22Rv1 (cell line): ENCODE measurements around the gene MUC2.

Source experiments
- H3K27ac ChIP-seq: fragments of 450-650 bp; 2 replicates; pipeline ENCODE4 v1.5.1; 2017
- ZFX ChIP-seq: fragments of 450-650 bp; IDR thresholded peaks from 2 replicates; pipeline ENCODE4 v1.6.1; 2017; ENCODE audit warnings: antibody characterized with exemption, borderline replicate concordance
- TF ChIP-seq, protein P1 (sequence below): fragments of 450-650 bp; IDR thresholded peaks from 2 replicates; pipeline ENCODE4 v1.5.1; 2017; ENCODE audit warnings: mild to moderate bottlenecking

MUC2 gene

DNA sequence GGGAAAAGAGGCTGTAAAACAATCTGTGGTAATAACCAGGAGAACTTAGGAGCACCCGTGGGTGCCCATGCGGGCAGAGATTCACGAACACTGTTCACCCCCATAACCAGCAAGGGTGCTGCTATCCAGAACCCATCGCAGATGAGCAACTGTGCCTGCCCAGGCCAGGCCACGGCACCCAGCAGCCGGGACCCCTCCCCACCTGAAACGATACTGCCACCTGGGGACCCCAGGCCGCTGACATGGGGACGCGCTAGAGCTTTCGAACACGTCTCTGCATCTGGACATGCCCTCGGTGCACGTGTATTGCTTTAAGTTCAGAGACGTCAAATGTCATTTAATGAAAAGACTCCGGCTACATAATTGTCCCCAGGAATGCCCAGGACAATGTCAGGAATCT lies 14.3 kb upstream of the MUC2 start:
- no peak overlapping the region for H3K27ac ChIP-seq
- TF ChIP-seq, protein P1, sequence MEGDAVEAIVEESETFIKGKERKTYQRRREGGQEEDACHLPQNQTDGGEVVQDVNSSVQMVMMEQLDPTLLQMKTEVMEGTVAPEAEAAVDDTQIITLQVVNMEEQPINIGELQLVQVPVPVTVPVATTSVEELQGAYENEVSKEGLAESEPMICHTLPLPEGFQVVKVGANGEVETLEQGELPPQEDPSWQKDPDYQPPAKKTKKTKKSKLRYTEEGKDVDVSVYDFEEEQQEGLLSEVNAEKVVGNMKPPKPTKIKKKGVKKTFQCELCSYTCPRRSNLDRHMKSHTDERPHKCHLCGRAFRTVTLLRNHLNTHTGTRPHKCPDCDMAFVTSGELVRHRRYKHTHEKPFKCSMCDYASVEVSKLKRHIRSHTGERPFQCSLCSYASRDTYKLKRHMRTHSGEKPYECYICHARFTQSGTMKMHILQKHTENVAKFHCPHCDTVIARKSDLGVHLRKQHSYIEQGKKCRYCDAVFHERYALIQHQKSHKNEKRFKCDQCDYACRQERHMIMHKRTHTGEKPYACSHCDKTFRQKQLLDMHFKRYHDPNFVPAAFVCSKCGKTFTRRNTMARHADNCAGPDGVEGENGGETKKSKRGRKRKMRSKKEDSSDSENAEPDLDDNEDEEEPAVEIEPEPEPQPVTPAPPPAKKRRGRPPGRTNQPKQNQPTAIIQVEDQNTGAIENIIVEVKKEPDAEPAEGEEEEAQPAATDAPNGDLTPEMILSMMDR, result no peak
- TF ChIP-seq ZFX, result no peak

GRCh38 chr11:1060852-1061616 lies 13.6 kb upstream of the MUC2 start:
- TF ChIP-seq ZFX, result no peak
- TF ChIP-seq, protein P1, result no peak

DNA sequence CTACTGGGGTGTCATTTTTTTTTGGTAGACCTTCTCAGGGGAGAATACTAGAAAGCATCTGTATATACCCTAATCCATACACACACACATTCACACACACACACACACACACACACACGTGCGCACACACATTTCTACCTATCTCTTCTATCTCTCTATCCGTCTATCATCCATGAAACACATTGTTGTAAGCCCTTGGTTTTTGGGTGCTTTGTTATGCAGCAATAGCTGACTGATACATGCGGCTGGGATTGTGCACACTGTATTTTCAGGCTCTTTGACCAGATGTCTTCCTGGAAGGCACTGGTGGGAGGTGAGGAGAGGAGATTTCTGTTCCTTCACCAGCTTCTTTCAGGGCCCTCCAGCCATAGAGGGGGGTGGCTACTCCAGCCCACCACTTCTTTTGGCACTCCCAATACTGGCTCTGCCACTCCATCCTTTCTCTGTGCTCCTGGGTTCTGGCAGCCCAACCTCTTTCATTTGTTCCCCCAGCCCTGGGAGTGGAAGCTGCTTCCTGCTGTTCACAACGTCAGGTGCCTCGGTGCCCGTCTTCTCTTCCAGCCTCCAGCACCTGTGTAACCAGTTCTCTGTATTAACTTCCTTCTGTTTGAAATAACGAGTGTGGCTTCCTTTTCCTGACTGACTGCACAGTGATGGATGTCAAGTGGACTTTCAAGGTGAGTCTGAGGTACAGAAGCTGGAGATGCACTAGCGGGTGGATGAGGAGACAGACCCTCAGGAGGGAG lies 12.4 kb upstream of the MUC2 start:
- no peak overlapping the region for H3K27ac ChIP-seq

More at GRCh38 chr11:1060852-1061616, 13.6 kb upstream of the MUC2 start:
- no peak overlapping the region for H3K27ac ChIP-seq

DNA sequence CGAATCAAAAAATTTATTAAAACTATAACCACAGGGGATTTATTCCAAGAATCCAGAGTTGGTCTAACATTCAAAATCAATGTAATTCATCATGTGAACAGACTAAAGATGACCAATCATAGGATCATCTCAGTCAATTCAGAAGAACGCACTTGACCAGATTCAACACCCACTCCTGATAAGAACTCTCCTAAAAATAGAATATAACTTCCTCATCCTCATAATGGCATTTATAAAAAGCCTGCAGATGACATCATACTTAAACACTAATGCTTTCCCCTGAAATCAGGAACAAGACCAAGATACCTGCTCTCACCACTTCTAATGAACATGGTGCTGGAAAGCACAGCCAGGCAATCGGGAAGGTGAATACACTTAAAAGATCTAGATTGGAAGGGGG lies 10.5 kb upstream of the MUC2 start:
- no peak overlapping the region for H3K27ac ChIP-seq
- TF ChIP-seq ZFX, result no peak
- TF ChIP-seq, protein P1, result no peak

More for the DNA sequence above, 12.4 kb upstream of the MUC2 start:
- TF ChIP-seq, protein P1, result no peak
- no peak for TF ChIP-seq ZFX

- no peak overlapping the region for H3K27ac ChIP-seq
- TF ChIP-seq, protein P1, result no peak
- no peak for TF ChIP-seq ZFX
These were observed 6.7 kb upstream of the MUC2 start for GRCh38 chr11:1067812-1068496.

GRCh38 chr11:1069740-1070139 lies 4.9 kb upstream of the MUC2 start:
- H3K27ac ChIP-seq, result no peak overlapping the region
- TF ChIP-seq, protein P1, result no peak
- TF ChIP-seq ZFX, result no peak
